Breast epithelium (tissue), 4 donors: ENCODE data around the gene NKAIN1. TPM values are rescaled to one million over a fixed set of nuclear protein-coding genes. Genes with fewer than 3 reads are reported as not detected.

Experiments
- DNase-seq, 2 donors: peaks; one replicate each; pipeline ENCODE4 v3.0.0-alpha.2; 2019; ENCODE audit warnings: low spot score in 2 of 2
- H3K27ac ChIP-seq, 2 donors: fragments of 200-600 bp; sonication (generic) in 1 of 2; one replicate each; pipeline ENCODE4 v1.5.1; 2016 to 2019; ENCODE audit warnings: mild to moderate bottlenecking in 1 of 2
- H3K27me3 ChIP-seq, 2 donors: fragments of 200-600 bp; sonication (generic) in 1 of 2; one replicate each; pipeline versions ENCODE4 v1.5.1 to v1.6.0; 2017 to 2019; ENCODE audit warnings: control low read depth in 1 of 2, mild to moderate bottlenecking in 1 of 2
- H3K36me3 ChIP-seq: fragments of 200-600 bp; one replicate; pipeline ENCODE4 v1.5.1; 2019
- H3K4me1 ChIP-seq, 2 donors: fragments of 200-600 bp; sonication (generic); one replicate each; pipeline ENCODE4 v1.5.1; 2016 to 2019; ENCODE audit warnings: control low read depth in 1 of 2
- H3K4me3 ChIP-seq, 3 donors: fragments of 200-600 bp; sonication (generic); 1 replicate in 2 of 3; 2 replicates in 1 of 3; pipeline ENCODE4 v1.5.1; 2016 to 2019; ENCODE audit warnings: mild to moderate bottlenecking in 3 of 3, moderate library complexity in 2 of 3
- H3K9me3 ChIP-seq, 2 donors: fragments of 200-600 bp; sonication (generic) in 1 of 2; one replicate each; pipeline ENCODE4 v1.5.1; 2016 to 2019; ENCODE audit warnings: control low read depth in 1 of 2
- CTCF ChIP-seq, 3 donors: fragments of 450-650 bp; IDR thresholded peaks; one replicate each; pipeline ENCODE4 v1.5.1; 2016 to 2017; ENCODE audit warnings: antibody characterized with exemption in 3 of 3, mild to moderate bottlenecking in 3 of 3, moderate library complexity in 3 of 3
- POLR2A ChIP-seq: fragments of 450-650 bp; IDR thresholded peaks from one replicate; pipeline ENCODE4 v1.6.1; 2016; ENCODE audit warnings: antibody characterized with exemption, mild to moderate bottlenecking, moderate library complexity
- POLR2AphosphoS5 ChIP-seq, 3 donors: sonication (generic); formaldehyde crosslinking; IDR thresholded peaks; one replicate each; pipeline ENCODE4 v1.6.1; 2017; ENCODE audit warnings: antibody characterized with exemption in 3 of 3
- intact Hi-C: fragments of 100-400 bp; cut with DNase I; formaldehyde crosslinking; loops from one replicate; pipeline ENCODE4 v1.15.1; 2023; ENCODE audit warnings: low total_unique reads
- total RNA-seq, 3 donors: library from RNA; depleted of rRNA; stranded (reverse); fragments of >200 nt; gene quantifications; one replicate each; pipeline ENCODE4 v1.1.0, GENCODE V29; 2016

NKAIN1 gene
- total RNA-seq, 3 donors from 2014 or later = 0.16 to 2.0 TPM; not detected in 1

- intact Hi-C loops = no loop called here
- DNase-seq = no peak
Measured at GRCh38 chr1:31224068-31224467, 15.6 kb downstream of the NKAIN1 start.

GRCh38 chr1:31222176-31222575 lies 17.5 kb downstream of the NKAIN1 start:
- no peaks in the 10 kb centered on the region for H3K4me1 ChIP-seq
- no peaks in the 10 kb centered on the region for H3K9me3 ChIP-seq
- no peak for DNase-seq
- TF ChIP-seq POLR2AphosphoS5 (IDR thresholded peaks at IDR 0.05) (no peak), CTCF (IDR thresholded peaks at IDR 0.05) (no peak), POLR2A (no peak)
- intact Hi-C loops = no loop called here
- no peaks in the 10 kb centered on the region for H3K36me3 ChIP-seq
- no peak overlapping the region for H3K4me3 ChIP-seq
- H3K27me3 ChIP-seq = no peaks in the 10 kb centered on the region
- H3K27ac ChIP-seq = no peak overlapping the region

More at GRCh38 chr1:31224068-31224467, 15.6 kb downstream of the NKAIN1 start:
- no peak overlapping the region for H3K27ac ChIP-seq
- no peak for TF ChIP-seq CTCF (IDR thresholded peaks at IDR 0.05)
- TF ChIP-seq POLR2A = no peak
- TF ChIP-seq POLR2AphosphoS5 (IDR thresholded peaks at IDR 0.05) = no peak
- no peaks in the 10 kb centered on the region for H3K9me3 ChIP-seq
- H3K36me3 ChIP-seq = no peaks in the 10 kb centered on the region
- no peak overlapping the region for H3K4me3 ChIP-seq
- H3K4me1 ChIP-seq = no peaks in the 10 kb centered on the region
- no peaks in the 10 kb centered on the region for H3K27me3 ChIP-seq

GRCh38 chr1:31221072-31221471 lies 18.6 kb downstream of the NKAIN1 start:
- H3K27ac ChIP-seq = no peak overlapping the region
- no peaks in the 10 kb centered on the region for H3K9me3 ChIP-seq
- H3K36me3 ChIP-seq = no peaks in the 10 kb centered on the region
- no peak for DNase-seq
- no peaks in the 10 kb centered on the region for H3K27me3 ChIP-seq
- intact Hi-C loops = no loop called here
- H3K4me1 ChIP-seq = peaks cover 0 to 4% of the 10 kb centered on the region in 2 donors
- no peak for TF ChIP-seq POLR2A
- TF ChIP-seq CTCF (IDR thresholded peaks at IDR 0.05) = no peak
- TF ChIP-seq POLR2AphosphoS5 (IDR thresholded peaks at IDR 0.05) = no peak
- no peak overlapping the region for H3K4me3 ChIP-seq

- Histone ChIP-seq H3K4me3 (no peak overlapping the region), H3K36me3 (no peaks in the 10 kb centered on the region), H3K4me1 (peaks cover 0 to 8% of the 10 kb centered on the region in 2 donors), H3K9me3 (no peaks in the 10 kb centered on the region), H3K27ac (no peak overlapping the region), H3K27me3 (no peaks in the 10 kb centered on the region)
- no peak for DNase-seq
- no peak for TF ChIP-seq POLR2A
- TF ChIP-seq CTCF (IDR thresholded peaks at IDR 0.05) = no peak
- TF ChIP-seq POLR2AphosphoS5 (IDR thresholded peaks at IDR 0.05) = no peak
- intact Hi-C loops = no loop called here
Measured at GRCh38 chr1:31219489-31219888, 20.2 kb downstream of the NKAIN1 start.

GRCh38 chr1:31218705-31219104 lies 21.0 kb downstream of the NKAIN1 start:
- no peak overlapping the region for H3K27ac ChIP-seq
- H3K9me3 ChIP-seq = no peaks in the 10 kb centered on the region
- intact Hi-C loops = no loop called here
- H3K27me3 ChIP-seq = no peaks in the 10 kb centered on the region
- H3K36me3 ChIP-seq = no peaks in the 10 kb centered on the region
- TF ChIP-seq POLR2AphosphoS5 (IDR thresholded peaks at IDR 0.05) (no peak), POLR2A (no peak), CTCF (IDR thresholded peaks at IDR 0.05) (no peak)
- H3K4me1 ChIP-seq = peaks cover 0 to 8% of the 10 kb centered on the region in 2 donors
- no peak overlapping the region for H3K4me3 ChIP-seq
- no peak for DNase-seq
